Stimulated activated CD4-positive, alpha-beta T cell treated with anti-CD3 and anti-CD28 coated beads, Interleukin-4, amount 100 ng/mL, for 48 hours (primary cell): Measurements from ENCODE around the gene VPS52.
"Not testable (repeated sequence)": the region's sequence is repeated elsewhere in the genome, so short reads cannot be mapped to it uniquely, and the experiment has no call there.

Source experiments
- DNase-seq, 2 donors: peaks; one replicate each; pipeline ENCODE4 v3.0.0-alpha.2; 2020; ENCODE audit warnings: low read depth in 2 of 2

The VPS52 gene

GRCh38 chr6:33250731-33251130, 20.9 kb downstream of the VPS52 start:
- DNase-seq: no peak

- no peak for DNase-seq
These were observed 21.7 kb downstream of the VPS52 start for GRCh38 chr6:33249732-33250630.

GRCh38 chr6:33248932-33249731, 22.5 kb downstream of the VPS52 start:
- DNase-seq: peak; percentile 92 to 96

- no peak for DNase-seq
These were observed 23.1 kb downstream of the VPS52 start for GRCh38 chr6:33248643-33248931.

- peak; percentile 85 to 92 for DNase-seq
These were observed 23.6 kb downstream of the VPS52 start for GRCh38 chr6:33247977-33248642.

- DNase-seq: no peak
These were observed 28.2 kb downstream of the VPS52 start for GRCh38 chr6:33243476-33243875.

GRCh38 chr6:33241968-33242367, 29.7 kb downstream of the VPS52 start:
- DNase-seq: no peak

GRCh38 chr6:33237741-33238140, 33.9 kb downstream of the VPS52 start:
- DNase-seq: no peak

GRCh38 chr6:33236852-33237251, 34.8 kb downstream of the VPS52 start:
- no peak for DNase-seq

- no peak for DNase-seq
These were observed 35.3 kb downstream of the VPS52 start for GRCh38 chr6:33236328-33236727.

GRCh38 chr6:33235221-33235634, 36.4 kb downstream of the VPS52 start:
- no peak for DNase-seq

- not testable (repeated sequence) for DNase-seq
These were observed 45.1 kb downstream of the VPS52 start for GRCh38 chr6:33226503-33227120.

- no peak for DNase-seq
These were observed 54.0 kb downstream of the VPS52 start for GRCh38 chr6:33217681-33218080.

GRCh38 chr6:33217246-33217645, 54.4 kb downstream of the VPS52 start:
- DNase-seq: no peak

- DNase-seq: no peak
These were observed 55.5 kb downstream of the VPS52 start for GRCh38 chr6:33216117-33216649.

- no peak for DNase-seq
These were observed 56.2 kb downstream of the VPS52 start for GRCh38 chr6:33215271-33216116.

- no peak for DNase-seq
These were observed 57.7 kb downstream of the VPS52 start for GRCh38 chr6:33213989-33214335.

GRCh38 chr6:33213166-33213988, 58.3 kb downstream of the VPS52 start:
- no peak for DNase-seq

- DNase-seq: no peak
These were observed 58.9 kb downstream of the VPS52 start for GRCh38 chr6:33212857-33213165.
